ENCODE results near the gene DCANP1.

Gene DCANP1

DNA sequence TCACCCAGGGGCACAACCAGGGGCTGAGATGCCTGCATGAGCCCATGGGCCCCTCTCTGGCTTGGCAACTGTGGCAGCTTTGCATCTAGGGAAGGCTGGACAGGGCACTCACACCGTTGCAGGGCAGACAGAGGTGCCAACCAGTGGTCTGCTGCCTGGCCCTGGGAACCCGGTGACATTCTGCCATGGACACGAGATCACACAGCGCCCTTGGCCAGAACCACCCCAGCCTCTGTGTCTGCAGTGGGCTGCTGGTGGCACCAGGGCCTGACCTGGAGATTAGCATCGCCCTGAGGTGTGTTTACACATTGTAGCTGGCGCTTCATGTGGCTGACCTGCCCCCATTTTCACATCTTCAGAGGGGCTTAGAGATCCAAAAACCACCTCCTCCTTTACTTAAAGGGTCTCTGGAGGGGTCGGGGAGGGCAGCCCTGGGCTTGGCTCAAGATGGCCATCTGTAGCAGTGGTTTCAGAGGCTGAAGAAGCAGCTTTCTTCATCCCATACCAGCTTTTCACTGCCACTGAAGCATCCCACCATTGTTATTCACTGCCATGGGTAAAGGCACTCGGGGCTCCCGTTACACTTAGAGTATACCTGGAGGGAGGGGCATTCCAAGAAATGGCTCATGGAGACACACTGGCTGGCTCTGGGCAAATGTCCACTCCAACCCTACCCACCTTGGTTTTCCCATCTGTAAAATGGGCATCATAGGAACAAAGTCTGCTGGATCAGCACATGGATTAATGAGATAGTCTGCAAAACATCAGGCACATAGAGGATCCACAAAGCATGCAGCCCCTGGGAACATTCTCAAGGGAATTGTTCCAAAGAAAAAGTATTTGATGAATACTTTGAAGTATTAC lies 11.4 kb downstream of the DCANP1 start:
- H3K4me2 ChIP-seq (ENCODE audit: low read depth, low read length, poor library complexity, severe bottlenecking), result peak overlapping the region; percentile 14

DNA sequence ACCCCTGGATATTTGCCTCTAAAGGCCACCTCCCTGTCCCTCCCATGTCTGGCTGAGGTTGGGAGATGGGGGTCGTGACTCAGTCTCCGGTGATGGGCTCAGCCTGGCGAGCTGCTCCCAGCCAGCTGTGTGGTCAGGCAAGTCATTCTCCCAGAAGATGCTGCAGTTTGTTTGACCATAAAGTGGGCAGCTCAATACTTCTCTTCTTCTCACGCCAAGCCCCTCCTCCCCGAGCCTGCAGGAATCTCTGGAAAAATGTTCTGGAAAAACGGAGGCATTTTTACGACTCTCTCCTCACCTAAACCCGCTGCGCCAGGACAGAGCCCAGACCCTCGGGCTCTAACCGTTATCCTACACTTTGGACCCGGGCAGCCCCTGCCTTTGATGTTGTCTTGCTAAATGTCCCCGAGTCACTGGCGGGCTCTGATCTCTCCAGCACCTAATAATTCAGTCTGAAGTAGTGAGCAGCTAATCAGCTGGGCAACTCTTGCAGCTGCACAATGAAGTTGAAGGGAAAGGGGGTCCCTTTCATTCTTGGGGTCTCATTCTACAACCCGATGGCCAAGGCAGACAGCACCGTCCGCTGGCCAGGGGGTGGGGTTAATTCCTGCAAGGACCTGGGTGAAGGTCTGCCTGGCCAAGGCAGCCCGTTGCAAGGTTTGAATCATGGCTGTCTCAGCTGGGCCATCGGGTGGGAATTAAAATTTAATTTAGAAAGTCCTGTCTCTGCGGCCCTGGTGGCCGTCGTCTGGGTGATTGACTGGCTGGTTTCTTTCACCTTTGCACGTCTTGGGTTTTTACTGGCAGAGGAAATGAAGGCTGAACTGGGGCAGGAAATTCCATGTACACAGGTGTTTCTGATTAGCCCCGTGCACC lies 12.3 kb downstream of the DCANP1 start:
- TF ChIP-seq, protein P1, sequence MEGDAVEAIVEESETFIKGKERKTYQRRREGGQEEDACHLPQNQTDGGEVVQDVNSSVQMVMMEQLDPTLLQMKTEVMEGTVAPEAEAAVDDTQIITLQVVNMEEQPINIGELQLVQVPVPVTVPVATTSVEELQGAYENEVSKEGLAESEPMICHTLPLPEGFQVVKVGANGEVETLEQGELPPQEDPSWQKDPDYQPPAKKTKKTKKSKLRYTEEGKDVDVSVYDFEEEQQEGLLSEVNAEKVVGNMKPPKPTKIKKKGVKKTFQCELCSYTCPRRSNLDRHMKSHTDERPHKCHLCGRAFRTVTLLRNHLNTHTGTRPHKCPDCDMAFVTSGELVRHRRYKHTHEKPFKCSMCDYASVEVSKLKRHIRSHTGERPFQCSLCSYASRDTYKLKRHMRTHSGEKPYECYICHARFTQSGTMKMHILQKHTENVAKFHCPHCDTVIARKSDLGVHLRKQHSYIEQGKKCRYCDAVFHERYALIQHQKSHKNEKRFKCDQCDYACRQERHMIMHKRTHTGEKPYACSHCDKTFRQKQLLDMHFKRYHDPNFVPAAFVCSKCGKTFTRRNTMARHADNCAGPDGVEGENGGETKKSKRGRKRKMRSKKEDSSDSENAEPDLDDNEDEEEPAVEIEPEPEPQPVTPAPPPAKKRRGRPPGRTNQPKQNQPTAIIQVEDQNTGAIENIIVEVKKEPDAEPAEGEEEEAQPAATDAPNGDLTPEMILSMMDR (conservative IDR thresholded peaks at IDR 0.05; ENCODE audit: low read length), result no peak
- no peak for TF ChIP-seq EZH2phosphoT487 (IDR thresholded peaks at IDR 0.05; ENCODE audit: borderline replicate concordance)
- H3K4me2 ChIP-seq (ENCODE audit: low read depth, low read length, poor library complexity, severe bottlenecking), result peak overlapping the region; percentile 14

More for the DNA sequence above, 11.4 kb downstream of the DCANP1 start:
- Histone ChIP-seq H3F3A (ENCODE audit: low read depth) (no peaks in the 10 kb centered on the region), H3K9ac (ENCODE audit: low read depth, low read length, poor library complexity, severe bottlenecking) (peak overlapping the region; percentile 9), H2AFZ (ENCODE audit: low read length) (no peak overlapping the region; the same call in 1 of the 2 replicates), H3K4me3 (ENCODE audit: low read length, poor library complexity, severe bottlenecking) (no peak overlapping the region), H3K36me3 (ENCODE audit: insufficient read depth, low read length) (no peaks in the 10 kb centered on the region), H4K20me1 (ENCODE audit: insufficient read depth, low read length, poor library complexity, severe bottlenecking) (no peaks in the 10 kb centered on the region), H3K79me2 (ENCODE audit: insufficient read depth, low read length) (no peaks in the 10 kb centered on the region), H3K27me3 (ENCODE audit: insufficient read depth, low read length, poor library complexity, severe bottlenecking) (no peaks in the 10 kb centered on the region), H3K9me2 (replicated peaks; ENCODE audit: low read depth, low read length) (no peaks in the 10 kb centered on the region), H3K9me3 (ENCODE audit: insufficient read depth, low read depth, low read length) (no peaks in the 10 kb centered on the region), H3K4me1 (ENCODE audit: insufficient read depth, low read length, poor library complexity, severe bottlenecking) (peaks cover 28% of the 10 kb centered on the region)
- TF ChIP-seq EZH2phosphoT487 (IDR thresholded peaks at IDR 0.05; ENCODE audit: borderline replicate concordance), result no peak
- TF ChIP-seq, protein P1 (conservative IDR thresholded peaks at IDR 0.05; ENCODE audit: low read length), result no peak

DNA sequence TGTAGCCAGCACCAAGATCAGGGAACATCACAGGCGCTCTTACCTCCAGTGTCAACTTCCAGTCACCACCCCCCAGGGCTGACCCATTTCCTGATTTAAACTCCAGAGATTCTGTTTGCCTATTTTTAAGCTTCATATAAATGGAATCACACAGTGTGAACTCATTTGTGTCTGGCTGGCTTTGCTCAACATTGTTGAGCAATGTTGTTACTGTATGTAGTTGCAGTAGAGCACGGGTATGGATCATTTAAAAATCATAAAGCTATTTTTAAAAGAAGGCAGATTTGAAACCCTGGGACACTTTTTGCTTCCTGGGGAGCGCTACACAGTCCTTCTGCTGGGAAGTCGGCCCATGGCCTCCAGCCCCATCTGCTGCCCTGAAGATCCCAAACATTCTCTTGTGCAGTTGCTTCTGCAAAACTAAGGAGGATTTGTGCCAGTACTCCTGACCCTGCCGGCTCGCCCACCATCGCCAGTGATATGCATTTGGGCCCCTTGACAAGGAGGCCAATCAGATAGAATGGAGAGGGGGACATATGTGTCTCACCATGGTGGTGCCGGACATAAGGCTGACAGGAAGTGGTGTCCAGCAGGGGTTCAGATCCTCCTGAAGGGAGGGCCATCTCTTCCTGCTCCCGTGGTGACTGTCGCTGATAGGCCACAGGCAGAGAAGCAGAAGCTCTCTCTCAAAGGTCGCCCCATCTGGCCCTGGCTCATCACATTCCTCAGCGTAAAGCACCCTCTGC lies 13.3 kb downstream of the DCANP1 start:
- no peaks in the 10 kb centered on the region for H4K20me1 ChIP-seq (ENCODE audit: insufficient read depth, low read length, poor library complexity, severe bottlenecking)
- H3K79me2 ChIP-seq (ENCODE audit: insufficient read depth, low read length), result no peaks in the 10 kb centered on the region
- peaks cover 35% of the 10 kb centered on the region for H3K4me1 ChIP-seq (ENCODE audit: insufficient read depth, low read length, poor library complexity, severe bottlenecking)
- H3K27me3 ChIP-seq (ENCODE audit: insufficient read depth, low read length, poor library complexity, severe bottlenecking), result no peaks in the 10 kb centered on the region
- no peak overlapping the region for H3K9ac ChIP-seq (ENCODE audit: low read depth, low read length, poor library complexity, severe bottlenecking)
- no peak overlapping the region for H2AFZ ChIP-seq (ENCODE audit: low read length)
- no peak overlapping the region for H3K4me3 ChIP-seq (ENCODE audit: low read length, poor library complexity, severe bottlenecking)
- TF ChIP-seq, protein P1 (conservative IDR thresholded peaks at IDR 0.05; ENCODE audit: low read length), result no peak
- no peaks in the 10 kb centered on the region for H3K36me3 ChIP-seq (ENCODE audit: insufficient read depth, low read length)
- no peak overlapping the region for H3K4me2 ChIP-seq (ENCODE audit: low read depth, low read length, poor library complexity, severe bottlenecking)
- no peaks in the 10 kb centered on the region for H3K9me2 ChIP-seq (replicated peaks; ENCODE audit: low read depth, low read length)
- peaks cover under 1% of the 10 kb centered on the region; the same call in 1 of the 2 replicates for H3K9me3 ChIP-seq (ENCODE audit: insufficient read depth, low read depth, low read length)
- H3F3A ChIP-seq (ENCODE audit: low read depth), result no peaks in the 10 kb centered on the region

More for the DNA sequence above, 12.3 kb downstream of the DCANP1 start:
- H3F3A ChIP-seq (ENCODE audit: low read depth), result no peaks in the 10 kb centered on the region
- H3K9me3 ChIP-seq (ENCODE audit: insufficient read depth, low read depth, low read length), result no peaks in the 10 kb centered on the region
- no peaks in the 10 kb centered on the region for H3K79me2 ChIP-seq (ENCODE audit: insufficient read depth, low read length)
- H3K9me2 ChIP-seq (replicated peaks; ENCODE audit: low read depth, low read length), result no peaks in the 10 kb centered on the region
- H3K4me3 ChIP-seq (ENCODE audit: low read length, poor library complexity, severe bottlenecking), result no peak overlapping the region
- peak overlapping the region; percentile 9 for H3K9ac ChIP-seq (ENCODE audit: low read depth, low read length, poor library complexity, severe bottlenecking)
- no peaks in the 10 kb centered on the region for H4K20me1 ChIP-seq (ENCODE audit: insufficient read depth, low read length, poor library complexity, severe bottlenecking)
- peaks cover 28% of the 10 kb centered on the region for H3K4me1 ChIP-seq (ENCODE audit: insufficient read depth, low read length, poor library complexity, severe bottlenecking)
- no peak overlapping the region; the same call in 1 of the 2 replicates for H2AFZ ChIP-seq (ENCODE audit: low read length)
- no peaks in the 10 kb centered on the region for H3K36me3 ChIP-seq (ENCODE audit: insufficient read depth, low read length)
- H3K27me3 ChIP-seq (ENCODE audit: insufficient read depth, low read length, poor library complexity, severe bottlenecking), result no peaks in the 10 kb centered on the region

Data from Loucy (cell line).